NCI-H146 treated with DMSO at 0.1 percent for 48 hours (cell line): ENCODE measurements around the gene USP35.
A peak's percentile ranks its signal among the peaks of the same experiment; 100 is the strongest.

Source experiments
- DNase-seq: peaks from one replicate; lab custom pipeline; 2025; ENCODE audit not compliant: unreplicated experiment; lab: John Stamatoyannopoulos, UW

The USP35 gene

GRCh38 chr11:78188286-78189173 lies at the start of gene USP35, which contains the start of gene KCTD21:
USP35 (plus strand) TSS chr11:78188919; CDS start chr11:78196246, 7,327 bp downstream.
KCTD21 (minus strand) TSS chr11:78188626; CDS start chr11:78174554, 14,072 bp downstream.
- peak; percentile 89 for DNase-seq

GRCh38 chr11:78139422-78140391 lies 49.0 kb upstream of the USP35 start, which contains the start of gene ALG8:
ALG8 (minus strand) TSS chr11:78139626; CDS start chr11:78139588, 38 bp downstream.
- peak; percentile 92 for DNase-seq

DNA sequence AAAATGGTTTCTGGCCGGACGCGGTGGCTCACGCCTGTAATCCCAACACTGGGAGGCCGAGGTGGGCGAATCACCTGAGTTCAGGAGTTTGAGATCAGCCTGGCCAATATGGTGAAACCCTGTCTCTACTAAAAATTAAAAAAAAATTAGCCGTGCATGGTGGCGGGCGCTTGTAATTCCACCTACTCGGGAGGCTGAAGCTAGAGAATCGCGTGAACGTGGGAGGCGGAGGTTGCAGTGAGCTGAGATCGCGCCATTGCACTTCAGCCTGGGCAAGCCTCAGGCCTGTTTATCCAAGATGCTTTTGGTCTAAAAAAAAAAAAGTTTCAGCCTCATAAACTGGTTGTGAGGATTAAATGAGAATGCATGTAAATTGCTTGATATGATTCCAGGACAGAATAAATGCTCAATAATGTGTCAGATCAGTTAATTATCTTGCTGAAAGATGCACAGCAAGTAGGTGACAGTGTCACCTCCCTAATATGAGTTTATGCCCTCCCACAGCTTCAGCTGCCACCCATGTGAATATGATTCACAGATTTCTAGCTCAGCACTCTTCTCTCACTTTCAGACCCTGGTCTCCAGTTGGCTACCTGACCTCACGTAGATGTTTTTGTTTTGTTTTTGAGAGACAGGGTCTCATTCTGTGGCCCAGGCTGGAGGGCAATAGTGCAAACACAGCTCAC lies 48.2 kb upstream of the USP35 start:
- no peak for DNase-seq

GRCh38 chr11:78145511-78146025 lies 43.2 kb upstream of the USP35 start:
- DNase-seq = no peak

DNA sequence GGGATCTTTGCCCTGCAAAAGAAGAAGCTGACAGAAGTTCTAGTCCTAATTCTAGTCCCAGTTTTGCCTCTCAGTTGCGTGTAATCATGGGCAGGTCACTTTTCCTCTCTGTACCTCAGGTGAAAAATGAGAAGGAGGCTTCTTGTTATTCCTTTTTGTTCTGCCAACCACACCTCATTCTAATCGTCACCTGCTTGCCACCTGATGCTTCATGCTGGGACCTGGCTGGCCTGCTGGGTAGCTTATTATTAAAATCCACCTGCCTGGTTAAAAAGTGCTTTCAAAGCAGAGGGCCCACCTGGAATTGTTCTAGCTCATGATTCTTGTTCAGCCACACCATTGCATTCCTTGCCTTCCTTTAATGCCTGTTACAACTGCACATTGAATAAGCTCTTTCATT lies 40.9 kb upstream of the USP35 start:
- DNase-seq = peak; percentile 97

- DNase-seq = no peak
Measured at GRCh38 chr11:78149646-78150045, 39.1 kb upstream of the USP35 start.

- no peak for DNase-seq
Measured at GRCh38 chr11:78150346-78150745, 38.4 kb upstream of the USP35 start.

- DNase-seq = no peak
Measured at GRCh38 chr11:78150754-78151153, 38.0 kb upstream of the USP35 start.

DNA sequence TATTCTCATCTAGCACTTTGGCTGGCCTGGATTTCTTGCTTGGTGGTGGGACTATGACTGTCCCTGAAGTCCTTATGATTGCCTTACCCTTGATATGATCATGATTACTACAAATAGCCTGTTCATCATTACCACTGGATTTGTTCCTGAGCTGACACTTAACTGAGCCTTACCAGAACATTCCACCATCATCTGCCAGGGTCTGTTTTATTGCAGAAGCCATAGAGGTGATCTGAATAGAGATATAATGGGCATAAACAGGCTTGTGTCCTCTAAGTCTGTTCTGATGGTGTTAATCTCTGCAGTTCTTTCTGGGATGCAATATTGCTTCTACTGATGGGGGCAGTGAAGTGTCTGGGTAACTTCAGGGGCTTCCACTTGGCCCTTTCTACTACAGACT lies 36.9 kb upstream of the USP35 start:
- no peak for DNase-seq

DNA sequence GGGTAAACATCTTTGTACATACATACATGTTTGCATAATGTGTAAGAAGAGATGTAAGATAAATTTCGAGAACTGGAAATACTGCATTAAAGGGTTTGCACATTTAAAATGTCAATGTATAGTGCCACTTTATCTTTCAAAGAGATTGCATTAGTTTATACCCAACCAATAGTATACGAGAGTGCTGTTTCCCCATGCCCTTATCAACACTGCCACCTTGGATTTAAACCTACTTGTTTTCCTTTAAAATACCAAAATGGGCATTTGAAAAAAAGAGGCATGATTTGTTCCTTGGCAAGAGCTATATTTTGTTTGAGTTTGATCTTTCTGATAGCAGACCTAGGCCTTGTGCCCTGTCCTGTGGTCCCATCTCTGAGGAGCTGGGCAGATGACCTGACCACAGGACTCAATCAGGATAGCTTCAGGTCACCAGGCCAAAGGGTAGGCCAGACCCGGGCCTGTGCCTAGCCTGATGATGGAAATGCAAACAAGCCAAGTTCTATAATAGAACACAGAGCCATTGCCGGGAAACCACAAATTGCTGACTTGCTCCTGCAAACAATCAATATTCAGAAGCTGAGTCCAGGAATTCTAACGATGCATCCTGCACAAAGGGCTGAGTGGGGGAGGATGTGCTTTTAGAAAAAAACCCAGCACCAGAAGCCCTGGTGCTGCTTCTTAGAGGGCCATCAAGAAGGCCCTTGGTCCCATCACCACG lies 32.4 kb upstream of the USP35 start:
- no peak for DNase-seq

DNA sequence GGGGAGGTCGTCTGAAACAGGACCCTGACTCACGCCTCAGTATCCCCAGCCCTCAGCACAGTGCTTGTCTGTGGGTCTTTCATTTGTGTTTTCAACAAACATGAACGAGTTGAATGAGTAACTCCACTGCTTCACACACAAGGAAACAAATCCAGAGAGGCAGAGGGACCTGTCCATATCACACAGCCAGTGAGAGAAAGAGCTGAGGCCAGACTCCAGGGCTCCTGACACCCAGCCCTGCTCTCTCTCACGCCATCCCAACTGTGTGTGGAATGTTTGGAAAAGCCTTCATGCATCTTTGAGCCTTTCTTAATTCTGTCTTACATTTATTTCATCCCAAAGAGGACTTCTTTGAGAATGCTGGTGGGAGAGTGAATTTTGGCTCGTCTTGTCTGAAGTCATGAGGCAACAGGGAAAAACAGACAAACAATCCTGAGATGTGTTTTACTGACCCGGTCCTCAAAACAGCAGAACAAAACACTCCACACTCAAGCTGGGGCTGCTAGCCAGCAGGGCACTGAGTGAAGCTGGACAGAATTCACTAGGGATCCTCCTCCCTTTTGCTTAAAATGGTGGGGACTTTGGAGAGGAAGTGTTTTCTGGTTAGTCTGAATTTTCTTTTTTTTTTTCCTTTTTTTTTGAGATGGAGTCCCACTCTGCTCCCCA lies 29.6 kb upstream of the USP35 start:
- no peak for DNase-seq

DNA sequence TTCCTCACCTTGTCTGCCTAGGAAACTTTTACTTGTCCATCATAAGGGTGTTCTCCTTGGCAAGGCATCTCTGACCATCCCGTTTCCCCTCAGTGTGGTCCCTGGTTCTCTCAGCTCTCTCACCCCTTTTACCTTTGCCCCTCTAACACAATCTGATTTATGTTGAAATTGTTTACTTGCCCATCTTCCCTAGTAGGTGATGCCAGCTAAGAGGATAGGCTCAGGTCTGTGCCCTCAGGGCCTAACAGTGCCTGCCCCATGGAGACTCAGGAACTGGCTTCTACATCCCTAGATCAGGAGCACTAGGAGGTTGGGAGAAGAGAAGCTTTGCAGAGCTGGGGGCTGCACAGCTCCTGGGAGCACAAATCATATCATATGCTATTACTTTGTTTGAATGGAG lies 28.2 kb upstream of the USP35 start:
- no peak for DNase-seq

GRCh38 chr11:78161346-78161745 lies 27.4 kb upstream of the USP35 start:
- no peak for DNase-seq

- DNase-seq = no peak
Measured at GRCh38 chr11:78161962-78162371, 26.8 kb upstream of the USP35 start.

GRCh38 chr11:78163828-78164227 lies 24.9 kb upstream of the USP35 start:
- DNase-seq = no peak

DNA sequence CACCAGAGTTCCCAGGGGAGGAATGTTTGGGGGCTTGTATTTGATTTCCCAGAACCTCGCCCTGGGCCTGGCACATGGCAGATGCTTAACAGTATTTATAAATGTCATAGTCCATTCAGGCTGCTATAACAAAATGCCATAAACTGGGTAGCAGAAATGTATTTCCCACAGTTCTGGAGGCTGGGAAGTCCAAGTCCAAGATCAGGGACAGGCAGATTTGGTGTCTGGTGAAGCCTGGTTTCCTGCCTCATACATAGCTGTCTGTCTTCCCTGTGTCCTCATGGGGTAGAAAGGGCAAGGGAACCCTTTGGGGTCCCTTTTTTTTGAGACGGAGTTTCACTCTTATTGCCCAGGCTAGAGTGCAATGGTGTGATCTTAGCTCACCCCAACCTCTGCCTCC lies 24.2 kb upstream of the USP35 start:
- no peak for DNase-seq

GRCh38 chr11:78166855-78167469 lies 21.8 kb upstream of the USP35 start:
- no peak for DNase-seq

- no peak for DNase-seq
Measured at GRCh38 chr11:78168539-78169477, 19.9 kb upstream of the USP35 start.
